ENCODE data around the gene CDON. TPM values are rescaled to one million over a fixed set of nuclear protein-coding genes. Genes with fewer than 3 reads are reported as not detected.

Gene CDON
- total RNA-seq, 2 donors from 2014 or later = 17.6 to 21.9 TPM

GRCh38 chr11:126086248-126086647 is 23.6 kb upstream of the CDON start:
- Histone ChIP-seq H3K36me3 (no peaks in the 10 kb centered on the region), H3K4me1 (peaks cover 0 to 5% of the 10 kb centered on the region in 2 donors), H3K9me3 (no peaks in the 10 kb centered on the region), H3K4me3 (no peak overlapping the region), H3K27ac (no peak overlapping the region), H3K27me3 (no peaks in the 10 kb centered on the region)
- DNase-seq (ENCODE audit: low spot score) = no peak
- TF ChIP-seq CTCF (IDR thresholded peaks at IDR 0.05) = no peak

DNA sequence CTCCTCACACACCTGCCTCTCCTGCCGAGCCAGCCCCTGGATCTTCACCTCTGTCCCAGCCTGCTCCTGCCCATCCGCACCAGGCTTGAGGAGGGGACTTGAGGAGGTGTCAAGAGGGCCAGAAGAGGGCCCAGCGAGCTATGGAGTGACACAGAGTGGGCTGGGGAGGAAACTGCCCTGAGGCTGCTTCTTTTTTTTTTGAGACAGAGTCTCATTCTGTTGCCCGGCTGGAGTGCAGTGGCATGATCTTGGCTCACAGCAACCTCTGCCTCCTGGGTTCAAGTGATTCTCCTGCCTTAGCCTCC is 21.9 kb upstream of the CDON start:
- no peak for DNase-seq (ENCODE audit: low spot score)
- Histone ChIP-seq H3K4me3 (no peak overlapping the region), H3K36me3 (no peaks in the 10 kb centered on the region), H3K27ac (no peak overlapping the region), H3K4me1 (peaks cover 0 to 20% of the 10 kb centered on the region in 2 donors), H3K9me3 (no peaks in the 10 kb centered on the region), H3K27me3 (no peaks in the 10 kb centered on the region)
- TF ChIP-seq CTCF (IDR thresholded peaks at IDR 0.05) = no peak

DNA sequence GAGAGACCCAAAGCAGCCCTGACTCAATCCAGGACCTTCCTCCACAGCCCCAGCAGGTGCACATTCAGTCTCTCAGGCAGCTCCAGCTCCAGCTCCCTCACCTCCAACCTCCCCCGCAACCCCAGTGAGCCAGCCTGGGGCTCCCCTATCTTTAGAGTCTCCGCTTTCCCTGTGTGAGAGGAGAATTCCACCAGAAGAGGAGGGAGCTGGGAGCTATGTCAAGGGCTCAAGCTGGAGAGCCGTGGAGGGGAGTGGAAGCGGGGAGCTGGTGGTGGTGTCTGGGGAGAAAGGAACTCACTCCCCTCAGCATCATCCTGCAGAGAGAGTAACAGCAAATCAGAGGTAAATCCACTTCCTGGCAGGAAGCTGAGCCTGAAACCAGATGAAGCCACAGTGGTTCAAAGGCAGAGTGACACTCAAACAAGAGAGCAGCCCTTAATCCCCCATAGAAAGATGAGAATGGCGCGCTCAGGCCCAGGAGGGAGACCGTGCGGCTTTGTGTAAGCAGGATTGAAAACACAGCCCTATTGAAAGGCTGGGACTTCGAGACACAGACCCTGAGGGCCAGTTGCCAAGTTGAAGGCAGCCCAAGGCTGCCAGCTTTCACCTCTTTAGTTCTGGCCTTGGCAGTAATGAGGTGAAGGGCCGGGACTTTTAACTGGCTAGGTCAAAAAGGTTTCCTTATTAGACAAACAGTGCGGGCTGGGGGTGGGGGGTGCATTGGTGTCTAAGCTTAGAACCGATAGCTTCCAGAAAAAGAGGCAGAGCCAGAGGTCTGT is 21.4 kb upstream of the CDON start:
- Histone ChIP-seq H3K27me3 (no peaks in the 10 kb centered on the region), H3K9me3 (no peaks in the 10 kb centered on the region), H3K36me3 (no peaks in the 10 kb centered on the region), H3K27ac (no peak overlapping the region), H3K4me3 (no peak overlapping the region), H3K4me1 (peaks cover 0 to 24% of the 10 kb centered on the region in 2 donors)
- no peak for TF ChIP-seq CTCF (IDR thresholded peaks at IDR 0.05)
- no peak for DNase-seq (ENCODE audit: low spot score)

GRCh38 chr11:126082251-126083109 is 19.8 kb upstream of the CDON start:
- Histone ChIP-seq H3K9me3 (no peaks in the 10 kb centered on the region), H3K27ac (no peak overlapping the region), H3K4me1 (peaks cover 0 to 24% of the 10 kb centered on the region in 2 donors), H3K36me3 (no peaks in the 10 kb centered on the region), H3K27me3 (no peaks in the 10 kb centered on the region), H3K4me3 (no peak overlapping the region)
- no peak for DNase-seq (ENCODE audit: low spot score)
- no peak for TF ChIP-seq CTCF (IDR thresholded peaks at IDR 0.05)

GRCh38 chr11:126081915-126082250 is 19.2 kb upstream of the CDON start:
- Histone ChIP-seq H3K4me3 (no peak overlapping the region), H3K27me3 (no peaks in the 10 kb centered on the region), H3K36me3 (no peaks in the 10 kb centered on the region), H3K27ac (no peak overlapping the region), H3K9me3 (no peaks in the 10 kb centered on the region), H3K4me1 (peaks cover 0 to 24% of the 10 kb centered on the region in 2 donors)
- TF ChIP-seq CTCF (IDR thresholded peaks at IDR 0.05) = no peak
- no peak for DNase-seq (ENCODE audit: low spot score)

Data from right atrium auricular region (tissue), 2 donors.